ENCODE measurements around the gene C5orf46.

DNA sequence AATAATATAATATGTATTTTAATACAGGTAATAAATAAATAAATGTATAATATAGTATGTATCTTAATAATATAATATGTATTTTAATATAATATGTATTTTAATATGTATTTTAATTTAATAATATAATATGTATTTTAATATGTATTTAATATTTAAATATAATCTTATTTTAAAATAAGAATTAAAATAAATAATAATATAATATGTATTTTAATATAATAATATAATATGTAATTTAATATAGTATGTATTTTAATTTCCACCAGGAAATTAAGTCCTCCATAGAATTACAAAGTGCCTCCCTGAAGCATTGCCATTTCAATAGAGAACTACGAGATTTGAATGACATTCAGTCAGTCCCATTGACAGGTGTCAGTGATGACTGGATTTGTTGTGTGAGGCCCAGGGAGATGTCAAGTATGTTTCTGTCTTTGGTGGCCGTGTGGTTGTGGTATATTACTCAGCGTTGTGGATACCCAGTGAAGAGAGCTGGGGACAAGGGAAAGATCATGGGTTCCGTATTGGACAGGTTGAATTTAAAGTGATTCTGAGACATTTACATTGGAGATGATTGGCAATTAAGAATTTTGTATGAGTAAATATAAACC lies 14.2 kb upstream of the C5orf46 start:
- TF ChIP-seq, protein P1, sequence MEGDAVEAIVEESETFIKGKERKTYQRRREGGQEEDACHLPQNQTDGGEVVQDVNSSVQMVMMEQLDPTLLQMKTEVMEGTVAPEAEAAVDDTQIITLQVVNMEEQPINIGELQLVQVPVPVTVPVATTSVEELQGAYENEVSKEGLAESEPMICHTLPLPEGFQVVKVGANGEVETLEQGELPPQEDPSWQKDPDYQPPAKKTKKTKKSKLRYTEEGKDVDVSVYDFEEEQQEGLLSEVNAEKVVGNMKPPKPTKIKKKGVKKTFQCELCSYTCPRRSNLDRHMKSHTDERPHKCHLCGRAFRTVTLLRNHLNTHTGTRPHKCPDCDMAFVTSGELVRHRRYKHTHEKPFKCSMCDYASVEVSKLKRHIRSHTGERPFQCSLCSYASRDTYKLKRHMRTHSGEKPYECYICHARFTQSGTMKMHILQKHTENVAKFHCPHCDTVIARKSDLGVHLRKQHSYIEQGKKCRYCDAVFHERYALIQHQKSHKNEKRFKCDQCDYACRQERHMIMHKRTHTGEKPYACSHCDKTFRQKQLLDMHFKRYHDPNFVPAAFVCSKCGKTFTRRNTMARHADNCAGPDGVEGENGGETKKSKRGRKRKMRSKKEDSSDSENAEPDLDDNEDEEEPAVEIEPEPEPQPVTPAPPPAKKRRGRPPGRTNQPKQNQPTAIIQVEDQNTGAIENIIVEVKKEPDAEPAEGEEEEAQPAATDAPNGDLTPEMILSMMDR (conservative IDR thresholded peaks at IDR 0.05; ENCODE audit: low read depth in 2 of 2), result no peak
- TF ChIP-seq POLR2AphosphoS5 (IDR thresholded peaks at IDR 0.05; ENCODE audit: low read depth) (no peak), EZH2 (IDR thresholded peaks at IDR 0.05; ENCODE audit: low read depth, unreplicated experiment) (no peak), EZH2phosphoT487 (IDR thresholded peaks at IDR 0.05; ENCODE audit: unreplicated experiment) (no peak), JUNB (IDR thresholded peaks at IDR 0.05; ENCODE audit: unreplicated experiment) (no peak), CREB1 (CRISPR knock-in tag; IDR thresholded peaks at IDR 0.05; ENCODE audit: low read depth) (no peak), NANOG (IDR thresholded peaks at IDR 0.05; ENCODE audit: borderline replicate concordance) (no peak), ZNF331 (CRISPR knock-in tag; IDR thresholded peaks at IDR 0.05; ENCODE audit: low read depth) (no peak), STAT1 (IDR thresholded peaks at IDR 0.05; ENCODE audit: unreplicated experiment) (no peak)
- TF ChIP-seq, protein P2, sequence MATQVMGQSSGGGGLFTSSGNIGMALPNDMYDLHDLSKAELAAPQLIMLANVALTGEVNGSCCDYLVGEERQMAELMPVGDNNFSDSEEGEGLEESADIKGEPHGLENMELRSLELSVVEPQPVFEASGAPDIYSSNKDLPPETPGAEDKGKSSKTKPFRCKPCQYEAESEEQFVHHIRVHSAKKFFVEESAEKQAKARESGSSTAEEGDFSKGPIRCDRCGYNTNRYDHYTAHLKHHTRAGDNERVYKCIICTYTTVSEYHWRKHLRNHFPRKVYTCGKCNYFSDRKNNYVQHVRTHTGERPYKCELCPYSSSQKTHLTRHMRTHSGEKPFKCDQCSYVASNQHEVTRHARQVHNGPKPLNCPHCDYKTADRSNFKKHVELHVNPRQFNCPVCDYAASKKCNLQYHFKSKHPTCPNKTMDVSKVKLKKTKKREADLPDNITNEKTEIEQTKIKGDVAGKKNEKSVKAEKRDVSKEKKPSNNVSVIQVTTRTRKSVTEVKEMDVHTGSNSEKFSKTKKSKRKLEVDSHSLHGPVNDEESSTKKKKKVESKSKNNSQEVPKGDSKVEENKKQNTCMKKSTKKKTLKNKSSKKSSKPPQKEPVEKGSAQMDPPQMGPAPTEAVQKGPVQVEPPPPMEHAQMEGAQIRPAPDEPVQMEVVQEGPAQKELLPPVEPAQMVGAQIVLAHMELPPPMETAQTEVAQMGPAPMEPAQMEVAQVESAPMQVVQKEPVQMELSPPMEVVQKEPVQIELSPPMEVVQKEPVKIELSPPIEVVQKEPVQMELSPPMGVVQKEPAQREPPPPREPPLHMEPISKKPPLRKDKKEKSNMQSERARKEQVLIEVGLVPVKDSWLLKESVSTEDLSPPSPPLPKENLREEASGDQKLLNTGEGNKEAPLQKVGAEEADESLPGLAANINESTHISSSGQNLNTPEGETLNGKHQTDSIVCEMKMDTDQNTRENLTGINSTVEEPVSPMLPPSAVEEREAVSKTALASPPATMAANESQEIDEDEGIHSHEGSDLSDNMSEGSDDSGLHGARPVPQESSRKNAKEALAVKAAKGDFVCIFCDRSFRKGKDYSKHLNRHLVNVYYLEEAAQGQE (IDR thresholded peaks at IDR 0.05; ENCODE audit: unreplicated experiment), result no peak
- TF ChIP-seq, protein P3, sequence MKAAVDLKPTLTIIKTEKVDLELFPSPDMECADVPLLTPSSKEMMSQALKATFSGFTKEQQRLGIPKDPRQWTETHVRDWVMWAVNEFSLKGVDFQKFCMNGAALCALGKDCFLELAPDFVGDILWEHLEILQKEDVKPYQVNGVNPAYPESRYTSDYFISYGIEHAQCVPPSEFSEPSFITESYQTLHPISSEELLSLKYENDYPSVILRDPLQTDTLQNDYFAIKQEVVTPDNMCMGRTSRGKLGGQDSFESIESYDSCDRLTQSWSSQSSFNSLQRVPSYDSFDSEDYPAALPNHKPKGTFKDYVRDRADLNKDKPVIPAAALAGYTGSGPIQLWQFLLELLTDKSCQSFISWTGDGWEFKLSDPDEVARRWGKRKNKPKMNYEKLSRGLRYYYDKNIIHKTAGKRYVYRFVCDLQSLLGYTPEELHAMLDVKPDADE (IDR thresholded peaks at IDR 0.05), result no peak

Measured in GM23338 (cell line).